ENCODE data around the gene CLCNKA.
"Not testable (repeated sequence)": the region's sequence is repeated elsewhere in the genome, so short reads cannot be mapped to it uniquely, and the experiment has no call there.

Gene CLCNKA

GRCh38 chr1:16021681-16022080, at the start of gene CLCNKA:
TSS of gene CLCNKA (plus strand) at chr1:16022036. CDS start at chr1:16022620, 584 bp downstream.
- no peak for DNase-seq

DNA sequence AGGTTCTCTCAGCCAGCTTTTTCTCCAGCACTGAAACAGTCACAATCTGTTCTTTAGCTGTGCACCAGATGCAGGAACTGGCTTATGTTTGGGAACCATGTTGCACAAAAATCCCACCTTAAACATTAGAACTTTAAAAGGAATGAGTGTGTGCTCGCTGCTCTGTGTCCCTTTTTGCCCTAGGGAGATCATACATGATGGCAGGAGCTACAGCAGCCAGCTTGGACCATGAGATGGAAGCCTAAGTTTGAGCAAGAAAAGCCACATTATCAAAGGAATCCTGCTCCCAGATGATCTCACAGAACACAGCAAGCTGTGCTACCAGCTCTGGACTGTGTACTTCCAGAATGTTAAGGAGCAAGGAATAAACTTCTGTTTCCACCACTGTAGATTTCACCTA, 49.4 kb upstream of the CLCNKA start:
- DNase-seq = no peak

- no peak for DNase-seq
These were observed 48.1 kb upstream of the CLCNKA start for GRCh38 chr1:15973772-15974171.

GRCh38 chr1:15974855-15975254, 47.0 kb upstream of the CLCNKA start:
- peak; percentile 51 for DNase-seq

DNA sequence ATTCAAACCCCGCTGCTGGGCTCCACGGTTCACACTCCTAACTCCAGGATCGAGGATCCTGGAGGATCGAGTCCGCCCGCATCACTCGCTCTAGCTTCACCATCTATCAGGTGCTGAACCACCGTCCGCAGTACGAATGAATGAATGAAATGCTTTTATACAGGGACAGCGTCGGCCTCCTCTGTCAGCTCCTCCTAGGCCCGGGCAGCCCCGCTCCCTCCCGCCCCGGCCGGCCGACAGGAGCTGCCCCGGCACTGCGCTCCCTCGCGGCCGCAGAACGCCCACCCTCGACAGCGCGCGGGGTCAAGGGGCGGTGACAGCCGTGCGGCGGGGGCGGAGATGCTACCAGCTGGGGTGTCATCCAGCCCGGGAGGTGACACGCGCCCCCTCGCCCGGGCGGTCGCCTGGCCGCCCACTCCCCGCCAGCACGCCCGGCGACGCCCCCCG, 46.5 kb upstream of the CLCNKA start:
- DNase-seq = peak; percentile 79

DNA sequence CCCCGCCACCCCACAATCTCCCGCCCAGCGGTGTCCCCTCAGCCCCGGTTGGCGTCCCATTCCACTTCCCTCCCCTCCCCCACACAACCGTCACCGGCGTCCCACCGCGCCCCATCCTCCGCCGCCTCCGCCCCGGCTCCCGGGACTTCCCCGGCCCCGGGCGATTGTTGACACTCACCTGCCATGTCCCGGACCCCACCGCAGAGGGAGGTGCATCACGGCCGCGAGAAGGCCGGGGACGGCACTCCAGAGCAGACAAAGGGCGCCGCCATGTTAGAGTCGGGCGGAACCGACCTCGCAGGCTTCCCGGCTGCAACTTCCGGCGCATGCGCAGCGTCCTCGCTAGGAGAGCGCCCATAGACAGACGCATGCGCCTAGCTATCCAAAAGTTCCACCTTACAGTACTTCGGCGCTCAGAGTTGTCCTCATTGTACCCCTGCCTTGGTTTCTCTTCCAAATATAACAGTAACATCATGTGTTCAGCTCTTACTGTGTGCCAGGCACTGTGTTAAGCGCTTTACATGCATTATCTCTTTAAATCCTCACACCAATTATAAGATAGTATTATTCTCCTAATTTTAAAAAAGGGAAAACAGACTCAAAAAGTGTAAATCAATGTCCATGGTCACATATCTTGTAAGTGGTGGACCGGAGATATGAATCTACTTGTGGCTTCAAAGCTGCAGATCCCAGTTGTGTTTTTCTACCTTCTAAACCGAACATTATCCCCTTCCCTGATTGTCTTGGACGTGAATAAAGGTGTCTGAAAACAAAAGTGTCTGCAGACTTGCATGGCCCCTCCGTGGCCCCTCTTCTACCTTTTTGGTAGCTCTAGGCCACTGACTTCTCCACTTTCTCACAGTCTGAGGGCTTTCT, 45.8 kb upstream of the CLCNKA start, which contains the start of gene ZBTB17:
ZBTB17 (minus strand) TSS at position 297 of the 876 bp plus-strand sequence. CDS start 27,606 bp downstream, outside the sequence.
- peak; percentile 97 for DNase-seq

GRCh38 chr1:15977947-15978346, 43.9 kb upstream of the CLCNKA start:
- DNase-seq = not testable (repeated sequence)

- DNase-seq = no peak
These were observed 40.2 kb upstream of the CLCNKA start for GRCh38 chr1:15981679-15982078.

- DNase-seq = no peak
These were observed 38.6 kb upstream of the CLCNKA start for GRCh38 chr1:15983275-15983674.

DNA sequence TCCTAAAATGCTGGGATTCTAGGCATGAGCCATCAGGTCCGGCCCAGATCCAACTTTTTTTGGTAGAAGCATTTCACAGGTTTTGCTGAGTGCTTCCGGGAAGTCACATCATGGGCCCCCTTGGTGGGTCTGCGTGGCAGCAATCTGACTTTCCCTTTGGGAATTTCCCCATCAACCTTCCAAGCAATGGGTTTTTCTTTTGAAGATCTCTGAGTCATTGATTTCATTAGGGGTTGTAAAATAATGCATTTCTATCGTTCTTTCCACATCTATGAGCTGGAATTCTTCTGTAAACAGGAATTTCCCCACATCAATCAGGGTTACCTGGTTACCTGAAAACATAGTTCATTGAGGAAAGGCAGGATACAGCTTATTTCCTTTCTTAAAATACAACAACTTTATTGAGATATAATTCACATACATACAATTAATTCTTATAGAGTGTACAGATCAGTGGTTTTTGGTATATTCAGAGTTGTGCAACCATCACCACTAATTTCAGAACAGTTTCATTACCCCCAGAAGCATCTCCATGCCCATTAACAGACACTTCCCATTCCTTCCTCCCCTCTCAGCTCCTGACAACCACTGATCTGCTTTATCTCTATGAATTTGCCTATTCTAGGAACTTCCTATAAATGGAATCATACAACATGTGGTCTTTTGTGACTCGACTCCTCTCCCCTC, 36.1 kb upstream of the CLCNKA start:
- no peak for DNase-seq

DNA sequence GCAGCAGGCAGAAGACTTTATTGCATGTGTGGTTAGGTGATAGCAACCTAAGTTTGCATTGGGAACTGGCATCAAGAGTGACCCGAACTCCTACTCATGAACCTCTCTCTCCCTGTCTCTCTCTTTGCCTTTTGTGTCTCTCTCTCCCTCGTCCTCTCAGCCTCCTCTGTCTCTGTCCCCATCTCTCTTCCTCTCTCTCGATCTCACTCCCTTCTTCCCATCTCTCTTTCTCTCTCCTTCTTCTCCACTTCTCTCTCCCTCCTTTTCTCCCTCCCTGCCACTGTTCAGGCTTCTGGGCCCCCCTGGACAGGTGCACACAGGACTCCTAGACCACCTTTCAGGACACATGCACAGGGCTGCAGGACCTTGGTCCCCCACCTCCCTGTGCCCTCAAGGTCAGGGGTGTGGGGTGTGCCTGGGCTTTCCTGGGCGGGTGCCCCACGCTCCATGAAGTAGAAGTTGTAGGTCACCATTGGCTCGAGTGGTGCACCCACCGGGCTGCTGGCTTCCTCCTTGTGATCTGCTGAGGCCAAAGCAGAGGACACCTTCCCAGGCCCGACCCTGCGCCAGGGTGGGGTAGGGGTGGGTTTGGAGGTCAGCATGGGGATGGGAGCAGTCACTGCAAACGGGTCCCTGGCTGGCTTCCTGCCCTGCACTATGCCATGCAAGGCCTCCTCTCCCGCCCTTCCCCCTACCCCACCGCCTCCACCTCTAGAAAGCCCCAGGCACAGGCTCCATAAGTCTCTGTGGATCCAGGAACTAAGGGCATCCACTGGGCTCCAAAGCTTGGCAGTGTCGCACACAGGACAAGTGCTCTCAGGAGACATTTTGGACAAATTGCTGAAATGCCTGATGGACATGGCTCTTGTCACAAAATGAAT, 32.7 kb upstream of the CLCNKA start:
- no peak for DNase-seq

- no peak for DNase-seq
These were observed 32.1 kb upstream of the CLCNKA start for GRCh38 chr1:15989776-15990175.

DNA sequence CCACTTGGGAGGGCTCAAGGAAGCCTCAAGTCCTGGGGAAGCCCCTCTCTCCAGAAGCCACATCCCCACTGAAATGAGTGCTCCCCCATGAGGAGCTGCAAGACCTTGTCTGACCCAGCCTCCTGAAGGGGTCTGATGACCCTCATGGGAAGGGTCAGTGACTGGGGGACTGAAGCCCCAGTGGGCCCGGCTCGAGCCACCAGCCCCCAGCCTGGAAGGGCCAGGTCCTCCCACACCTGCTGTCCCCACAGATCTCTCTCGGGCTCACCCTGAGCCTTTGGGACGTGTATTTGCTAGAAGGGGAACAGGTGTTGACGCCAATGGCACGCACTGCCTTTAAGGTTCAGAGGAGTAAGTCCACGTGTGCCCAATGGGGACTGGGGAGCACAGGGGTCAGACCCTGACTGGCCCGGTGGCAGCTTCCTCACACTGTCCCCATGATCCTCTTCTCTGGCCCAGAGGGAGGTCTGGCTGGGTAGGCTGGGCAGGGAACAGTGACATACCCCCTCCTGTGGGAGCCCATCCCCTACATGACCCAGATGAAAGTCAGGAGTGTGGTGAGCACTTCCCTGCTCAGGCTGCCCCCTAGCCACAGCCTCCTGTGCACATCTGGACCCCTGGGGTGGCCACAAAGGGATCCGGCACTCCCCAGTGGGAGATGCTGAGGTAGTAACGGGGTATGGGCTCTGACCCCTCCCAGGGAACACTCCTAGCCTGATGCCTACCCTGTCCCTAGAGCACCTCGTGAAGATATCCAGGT, 30.2 kb upstream of the CLCNKA start:
- DNase-seq = no peak

- DNase-seq = no peak
These were observed 29.7 kb upstream of the CLCNKA start for GRCh38 chr1:15992187-15992553.

DNA sequence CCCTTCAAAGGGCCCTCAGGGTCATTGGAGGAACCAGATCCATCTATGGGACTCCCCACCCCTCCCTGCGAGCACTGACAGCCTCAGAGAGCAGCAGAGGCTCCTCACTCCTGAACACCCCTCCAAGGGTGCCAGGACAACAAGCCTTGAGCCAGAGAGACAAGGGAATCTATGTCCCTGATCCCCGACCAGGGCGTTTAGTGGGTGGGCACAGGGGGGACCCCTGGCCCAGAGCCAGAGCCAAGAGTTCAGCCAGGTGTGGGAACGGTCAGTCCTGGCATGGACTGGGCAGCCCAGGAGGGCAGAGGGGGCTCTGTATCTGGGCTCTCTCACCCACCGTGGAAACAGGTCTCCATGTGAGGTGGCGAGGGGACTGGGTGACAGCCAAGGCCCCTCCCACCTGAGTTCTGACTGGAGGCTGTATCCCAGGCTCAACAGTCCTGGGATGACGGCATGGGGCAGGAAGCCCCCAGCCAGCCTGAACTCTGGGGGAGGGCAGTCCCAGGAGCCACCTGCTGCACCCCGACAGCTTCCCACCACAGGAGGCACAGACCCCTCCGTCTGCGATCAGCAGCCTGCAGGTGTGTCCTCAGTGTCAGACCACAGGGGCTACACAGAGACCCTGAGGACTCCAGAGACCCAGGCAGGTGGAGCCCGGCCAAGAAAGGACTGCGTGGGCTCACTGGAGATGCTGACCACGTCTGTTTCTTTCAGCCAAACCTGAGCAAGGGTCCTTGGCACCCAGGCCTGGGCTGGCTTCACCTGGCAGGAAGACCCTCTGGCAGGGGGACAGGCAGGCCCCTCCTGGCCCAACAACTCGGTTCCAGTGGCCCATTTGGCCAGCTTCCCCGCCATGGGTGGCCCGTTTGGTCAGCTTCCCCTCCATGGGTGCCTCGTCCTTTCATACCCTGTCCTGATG, 29.0 kb upstream of the CLCNKA start:
- no peak for DNase-seq

DNA sequence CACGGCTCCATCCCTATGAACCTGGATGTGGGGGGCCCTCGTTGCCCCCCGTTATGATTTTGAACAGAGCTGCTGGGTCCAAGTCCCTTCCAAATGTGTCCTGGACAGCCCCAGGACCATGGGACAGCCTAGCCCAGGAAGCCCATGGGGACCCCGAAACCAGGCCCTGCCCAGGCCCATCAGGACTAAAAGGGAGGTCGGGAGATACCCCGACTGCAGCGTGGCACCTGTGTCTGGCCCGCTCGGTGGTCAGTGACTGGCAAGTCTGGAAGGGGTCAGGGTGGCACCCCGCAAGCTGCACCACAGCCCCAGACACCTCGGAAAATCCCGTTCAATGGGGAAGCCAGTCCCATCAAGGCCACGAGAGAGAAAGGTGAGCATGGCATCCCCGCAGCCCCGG, 28.2 kb upstream of the CLCNKA start:
- DNase-seq = no peak

GRCh38 chr1:15994081-15994480, 27.8 kb upstream of the CLCNKA start:
- no peak for DNase-seq

- peak; percentile 53 for DNase-seq
These were observed 27.1 kb upstream of the CLCNKA start for GRCh38 chr1:15994590-15995351.

DNA sequence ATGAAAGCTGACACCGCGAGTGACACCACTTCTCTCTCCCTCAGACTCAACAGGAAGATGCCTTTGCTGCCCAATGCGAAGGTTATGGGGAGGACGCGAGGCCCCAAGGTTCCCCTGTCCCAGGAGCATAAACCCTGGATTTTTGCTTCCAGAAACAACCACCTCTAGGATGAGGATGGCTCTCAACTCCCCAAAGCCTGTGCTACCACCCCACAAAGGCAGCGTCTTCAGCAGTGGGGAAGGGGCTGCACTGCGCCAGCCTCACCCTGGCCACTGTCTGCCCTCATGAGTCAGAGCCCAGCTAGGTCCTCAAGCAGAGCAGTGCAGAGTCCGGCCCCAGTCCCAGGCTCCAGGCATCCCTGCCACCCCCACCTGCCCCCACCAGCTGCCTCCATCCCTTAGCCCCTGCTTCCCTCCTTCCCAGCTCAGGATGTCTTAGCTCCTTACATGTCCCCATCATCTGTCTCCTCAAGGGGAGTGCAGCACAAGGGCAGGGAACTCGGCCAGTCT, 24.7 kb upstream of the CLCNKA start:
- DNase-seq = no peak

GRCh38 chr1:15997637-15998280, 24.1 kb upstream of the CLCNKA start:
- DNase-seq = no peak

All from stimulated activated CD4-positive, alpha-beta T cell treated with anti-CD3 and anti-CD28 coated beads, Interleukin-4, amount 100 ng/mL, for 24 hours (primary cell).